GM23338 (cell line): ENCODE results near the gene CDH12. TPM values are rescaled to one million over a fixed set of nuclear protein-coding genes. Genes with fewer than 3 reads are reported as not detected.

Experiments
- ATAC-seq: fragments of 200-7000 bp; cut with Tn5 transposase; 3 replicates; pipeline ENCODE4 v1.9.1; 2020
- DNase-seq: peaks from one replicate; pipeline ENCODE4 v3.0.0-alpha.2; 2015; ENCODE audit warnings: low spot score
- H2AFZ ChIP-seq: fragments of 200-600 bp; sonication (generic); 2 replicates; pipeline ENCODE4 v1.8.0; 2016; ENCODE audit warnings: antibody characterized with exemption, mild to moderate bottlenecking, moderate library complexity
- H3F3A ChIP-seq: fragments of 200-600 bp; sonication (generic); replicated peaks from 2 replicates; pipeline ENCODE4 v1.8.0; 2017; ENCODE audit warnings: antibody characterized with exemption, mixed run types, low read depth
- H3K27ac ChIP-seq: fragments of 200-600 bp; sonication (generic); 2 replicates; pipeline ENCODE4 v1.6.1; 2016; ENCODE audit warnings: low read depth
- H3K27me3 ChIP-seq: fragments of 200-600 bp; sonication (generic); 2 replicates; pipeline ENCODE4 v1.8.0; 2016; ENCODE audit warnings: mild to moderate bottlenecking, mixed run types, moderate library complexity; ENCODE audit not compliant: insufficient read depth
- H3K36me3 ChIP-seq: fragments of 200-600 bp; sonication (generic); 2 replicates; pipeline ENCODE4 v1.8.0; 2016; ENCODE audit warnings: mild to moderate bottlenecking; ENCODE audit not compliant: insufficient read depth
- H3K4me1 ChIP-seq: fragments of 200-600 bp; sonication (generic); 2 replicates; pipeline ENCODE4 v1.8.0; 2016; ENCODE audit warnings: mild to moderate bottlenecking, moderate library complexity; ENCODE audit not compliant: insufficient read depth
- H3K4me2 ChIP-seq: fragments of 200-600 bp; sonication (generic); 2 replicates; pipeline ENCODE4 v1.7.1; 2017; ENCODE audit warnings: mixed run types
- H3K4me3 ChIP-seq: fragments of 200-600 bp; sonication (generic); 2 replicates; pipeline ENCODE4 v1.6.1; 2016; ENCODE audit warnings: mixed run types
- H3K79me2 ChIP-seq: fragments of 200-600 bp; sonication (generic); replicated peaks from 2 replicates; pipeline ENCODE4 v1.8.0; 2017; ENCODE audit warnings: mild to moderate bottlenecking; ENCODE audit not compliant: insufficient read depth
- H3K9me2 ChIP-seq: fragments of 200-600 bp; sonication (generic); 2 replicates; pipeline ENCODE4 v1.8.0; 2017; ENCODE audit not compliant: insufficient read depth
- H4K20me1 ChIP-seq: fragments of 200-600 bp; sonication (generic); replicated peaks from 2 replicates; pipeline ENCODE4 v1.8.0; 2017; ENCODE audit warnings: mild to moderate bottlenecking; ENCODE audit not compliant: insufficient read depth
- H3K27ac Mint-ChIP-seq: 2 replicates; pipeline ENCODE4 v1.8.0; 2020; ENCODE audit warnings: inconsistent platforms, mild to moderate bottlenecking, moderate library complexity, mixed read lengths
- H3K27me3 Mint-ChIP-seq: 3 replicates; pipeline ENCODE4 v1.8.0; 2022; ENCODE audit warnings: low read depth, mild to moderate bottlenecking, moderate library complexity, mixed read lengths, inconsistent platforms; ENCODE audit not compliant: insufficient read depth, poor library complexity
- H3K36me3 Mint-ChIP-seq: 3 replicates; pipeline ENCODE4 v1.8.0; 2021; ENCODE audit warnings: low read depth, mild to moderate bottlenecking, inconsistent platforms, moderate library complexity, mixed read lengths
- H3K4me1 Mint-ChIP-seq: 3 replicates; pipeline ENCODE4 v1.8.0; 2020; ENCODE audit warnings: mild to moderate bottlenecking, inconsistent platforms, mixed read lengths
- H3K4me3 Mint-ChIP-seq: 3 replicates; pipeline ENCODE4 v1.8.0; 2021; ENCODE audit warnings: moderate library complexity, mild to moderate bottlenecking, inconsistent platforms, mixed read lengths
- H3K9me3 Mint-ChIP-seq: 3 replicates; pipeline ENCODE4 v1.8.0; 2020; ENCODE audit warnings: moderate library complexity, mild to moderate bottlenecking, inconsistent platforms, mixed read lengths
- EZH2 ChIP-seq: fragments of 200-600 bp; sonication (generic); IDR thresholded peaks from one replicate; pipeline ENCODE4 v1.8.0; 2017; ENCODE audit warnings: antibody characterized with exemption, mild to moderate bottlenecking, low read depth; ENCODE audit not compliant: unreplicated experiment
- EZH2phosphoT487 ChIP-seq: fragments of 200-600 bp; sonication (generic); IDR thresholded peaks from one replicate; pipeline ENCODE4 v1.8.1; 2018; ENCODE audit warnings: antibody characterized with exemption; ENCODE audit not compliant: unreplicated experiment
- JUNB ChIP-seq: IDR thresholded peaks from one replicate; pipeline ENCODE4 v1.6.1; 2016; ENCODE audit warnings: antibody characterized with exemption; ENCODE audit not compliant: unreplicated experiment
- NANOG ChIP-seq: IDR thresholded peaks from 2 replicates; pipeline ENCODE4 v1.6.1; 2016; ENCODE audit warnings: antibody characterized with exemption, borderline replicate concordance
- POLR2AphosphoS5 ChIP-seq: IDR thresholded peaks from 2 replicates; pipeline ENCODE4 v1.6.1; 2016; ENCODE audit warnings: antibody characterized with exemption, low read depth
- STAT1 ChIP-seq: IDR thresholded peaks from one replicate; pipeline ENCODE4 v1.6.1; 2016; ENCODE audit warnings: antibody characterized with exemption; ENCODE audit not compliant: unreplicated experiment
- ZNF331 ChIP-seq: fragments of 250-450 bp; sonication (Bioruptor Pico); IDR thresholded peaks from 2 replicates; pipeline ENCODE4 v1.5.0; 2020; ENCODE audit warnings: low read depth, mild to moderate bottlenecking, moderate library complexity
- polyA plus RNA-seq: library from polyadenylated mRNA; unstranded; fragments of >200 nt; fragmentation: Nextera tagmentation; extraction: Ambion mirVana; gene quantifications from 2 replicates; pipeline ENCODE4 v1.2.1, GENCODE V29; 2016
- total RNA-seq: library from RNA; depleted of rRNA; stranded (reverse); fragments of >200 nt; shearing (Covaris generic); gene quantifications from 2 replicates; pipeline ENCODE4 v1.2.3, GENCODE V29; 2014
- TF ChIP-seq, protein P1 (sequence below): fragments of 250-450 bp; sonication (Bioruptor Pico); IDR thresholded peaks from 2 replicates; pipeline ENCODE4 v1.5.0; 2020; ENCODE audit warnings: mild to moderate bottlenecking, moderate library complexity
- TF ChIP-seq, protein P2 (sequence below): IDR thresholded peaks from 2 replicates; pipeline ENCODE4 v1.6.1; 2016; ENCODE audit warnings: antibody characterized with exemption
- TF ChIP-seq, protein P3 (sequence below), 2 experiments: fragments of 200-600 bp in 1 of 2; sonication (generic) in 1 of 2; conservative IDR thresholded peaks; 2 replicates each; pipeline versions ENCODE4 v1.5.1 to v1.6.1; 2016 to 2017; ENCODE audit warnings: antibody characterized with exemption in 2 of 2, low read depth in 2 of 2, mild to moderate bottlenecking in 2 of 2, moderate library complexity in 1 of 2

Gene CDH12
- total and polyA plus RNA-seq, 2 experiments from 2014 or later, result not detected

DNA sequence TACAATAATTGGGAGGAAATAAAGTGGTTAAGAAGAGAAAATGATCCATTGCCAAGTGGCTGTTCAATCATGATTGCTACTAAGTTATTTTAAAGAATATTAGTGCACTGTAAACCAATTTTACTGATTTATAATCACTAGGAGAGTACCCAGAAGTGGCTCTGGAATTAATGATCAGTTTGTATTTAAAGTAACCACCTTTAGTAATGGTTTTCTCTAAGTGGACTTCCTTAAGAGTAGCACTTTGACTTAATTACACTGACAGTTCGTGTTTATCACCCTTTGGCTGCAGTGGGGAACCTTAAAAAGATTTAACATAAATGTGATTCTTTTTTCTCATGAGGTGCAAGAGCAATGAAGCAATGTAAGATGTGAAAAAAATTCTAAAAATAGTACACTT is 310.8 kb downstream of the CDH12 start (continued):
- TF ChIP-seq, protein P1, sequence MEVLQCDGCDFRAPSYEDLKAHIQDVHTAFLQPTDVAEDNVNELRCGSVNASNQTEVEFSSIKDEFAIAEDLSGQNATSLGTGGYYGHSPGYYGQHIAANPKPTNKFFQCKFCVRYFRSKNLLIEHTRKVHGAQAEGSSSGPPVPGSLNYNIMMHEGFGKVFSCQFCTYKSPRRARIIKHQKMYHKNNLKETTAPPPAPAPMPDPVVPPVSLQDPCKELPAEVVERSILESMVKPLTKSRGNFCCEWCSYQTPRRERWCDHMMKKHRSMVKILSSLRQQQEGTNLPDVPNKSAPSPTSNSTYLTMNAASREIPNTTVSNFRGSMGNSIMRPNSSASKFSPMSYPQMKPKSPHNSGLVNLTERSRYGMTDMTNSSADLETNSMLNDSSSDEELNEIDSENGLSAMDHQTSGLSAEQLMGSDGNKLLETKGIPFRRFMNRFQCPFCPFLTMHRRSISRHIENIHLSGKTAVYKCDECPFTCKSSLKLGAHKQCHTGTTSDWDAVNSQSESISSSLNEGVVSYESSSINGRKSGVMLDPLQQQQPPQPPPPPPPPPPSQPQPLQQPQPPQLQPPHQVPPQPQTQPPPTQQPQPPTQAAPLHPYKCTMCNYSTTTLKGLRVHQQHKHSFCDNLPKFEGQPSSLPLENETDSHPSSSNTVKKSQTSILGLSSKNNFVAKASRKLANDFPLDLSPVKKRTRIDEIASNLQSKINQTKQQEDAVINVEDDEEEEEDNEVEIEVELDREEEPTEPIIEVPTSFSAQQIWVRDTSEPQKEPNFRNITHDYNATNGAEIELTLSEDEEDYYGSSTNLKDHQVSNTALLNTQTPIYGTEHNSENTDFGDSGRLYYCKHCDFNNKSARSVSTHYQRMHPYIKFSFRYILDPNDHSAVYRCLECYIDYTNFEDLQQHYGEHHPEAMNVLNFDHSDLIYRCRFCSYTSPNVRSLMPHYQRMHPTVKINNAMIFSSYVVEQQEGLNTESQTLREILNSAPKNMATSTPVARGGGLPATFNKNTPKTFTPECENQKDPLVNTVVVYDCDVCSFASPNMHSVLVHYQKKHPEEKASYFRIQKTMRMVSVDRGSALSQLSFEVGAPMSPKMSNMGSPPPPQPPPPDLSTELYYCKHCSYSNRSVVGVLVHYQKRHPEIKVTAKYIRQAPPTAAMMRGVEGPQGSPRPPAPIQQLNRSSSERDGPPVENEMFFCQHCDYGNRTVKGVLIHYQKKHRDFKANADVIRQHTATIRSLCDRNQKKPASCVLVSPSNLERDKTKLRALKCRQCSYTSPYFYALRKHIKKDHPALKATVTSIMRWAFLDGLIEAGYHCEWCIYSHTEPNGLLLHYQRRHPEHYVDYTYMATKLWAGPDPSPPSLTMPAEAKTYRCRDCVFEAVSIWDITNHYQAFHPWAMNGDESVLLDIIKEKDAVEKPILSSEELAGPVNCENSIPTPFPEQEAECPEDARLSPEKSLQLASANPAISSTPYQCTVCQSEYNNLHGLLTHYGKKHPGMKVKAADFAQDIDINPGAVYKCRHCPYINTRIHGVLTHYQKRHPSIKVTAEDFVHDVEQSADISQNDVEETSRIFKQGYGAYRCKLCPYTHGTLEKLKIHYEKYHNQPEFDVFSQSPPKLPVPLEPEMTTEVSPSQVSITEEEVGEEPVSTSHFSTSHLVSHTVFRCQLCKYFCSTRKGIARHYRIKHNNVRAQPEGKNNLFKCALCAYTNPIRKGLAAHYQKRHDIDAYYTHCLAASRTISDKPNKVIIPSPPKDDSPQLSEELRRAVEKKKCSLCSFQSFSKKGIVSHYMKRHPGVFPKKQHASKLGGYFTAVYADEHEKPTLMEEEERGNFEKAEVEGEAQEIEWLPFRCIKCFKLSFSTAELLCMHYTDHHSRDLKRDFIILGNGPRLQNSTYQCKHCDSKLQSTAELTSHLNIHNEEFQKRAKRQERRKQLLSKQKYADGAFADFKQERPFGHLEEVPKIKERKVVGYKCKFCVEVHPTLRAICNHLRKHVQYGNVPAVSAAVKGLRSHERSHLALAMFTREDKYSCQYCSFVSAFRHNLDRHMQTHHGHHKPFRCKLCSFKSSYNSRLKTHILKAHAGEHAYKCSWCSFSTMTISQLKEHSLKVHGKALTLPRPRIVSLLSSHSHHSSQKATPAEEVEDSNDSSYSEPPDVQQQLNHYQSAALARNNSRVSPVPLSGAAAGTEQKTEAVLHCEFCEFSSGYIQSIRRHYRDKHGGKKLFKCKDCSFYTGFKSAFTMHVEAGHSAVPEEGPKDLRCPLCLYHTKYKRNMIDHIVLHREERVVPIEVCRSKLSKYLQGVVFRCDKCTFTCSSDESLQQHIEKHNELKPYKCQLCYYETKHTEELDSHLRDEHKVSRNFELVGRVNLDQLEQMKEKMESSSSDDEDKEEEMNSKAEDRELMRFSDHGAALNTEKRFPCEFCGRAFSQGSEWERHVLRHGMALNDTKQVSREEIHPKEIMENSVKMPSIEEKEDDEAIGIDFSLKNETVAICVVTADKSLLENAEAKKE (CRISPR knock-in tag), result no peak
- TF ChIP-seq JUNB (no peak), EZH2phosphoT487 (no peak)

DNA sequence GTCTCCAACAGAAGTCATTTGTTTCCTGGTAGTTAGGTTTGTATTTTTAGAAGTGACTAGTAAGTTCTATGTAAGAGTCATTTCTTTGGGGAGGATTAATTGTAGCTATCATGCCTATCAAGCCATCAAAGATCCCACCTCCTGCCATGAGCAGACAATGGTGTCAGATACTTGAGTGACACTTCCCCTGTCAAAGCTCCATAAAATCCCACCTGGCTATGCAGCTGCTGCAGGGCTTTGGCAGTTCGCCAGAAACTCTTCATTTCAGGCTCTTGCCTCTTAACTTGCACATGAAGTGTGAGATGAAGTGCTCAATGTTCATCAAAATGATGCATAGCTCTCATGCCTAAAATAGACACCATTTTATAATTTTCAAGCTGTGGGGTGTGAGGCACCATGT is 312.1 kb downstream of the CDH12 start:
- Histone ChIP-seq H3K4me2 (no peak overlapping the region), H3F3A (no peaks in the 10 kb centered on the region), H3K79me2 (no peaks in the 10 kb centered on the region), H3K27me3 (no peaks in the 10 kb centered on the region), H2AFZ (no peak overlapping the region), H3K4me3 (no peak overlapping the region), H3K4me1 (no peaks in the 10 kb centered on the region), H4K20me1 (no peaks in the 10 kb centered on the region), H3K9me2 (peaks cover 4% of the 10 kb centered on the region), H3K36me3 (no peaks in the 10 kb centered on the region), H3K27ac (no peak overlapping the region)
- H3K27me3 Mint-ChIP-seq, result peaks cover 2% of the 10 kb centered on the region
- no peak overlapping the region for H3K4me3 Mint-ChIP-seq
- no peaks in the 10 kb centered on the region for H3K4me1 Mint-ChIP-seq
- DNase-seq (no peak), ATAC-seq (no peak)
- TF ChIP-seq JUNB (no peak), NANOG (no peak), STAT1 (no peak), EZH2 (no peak), ZNF331 (no peak), POLR2AphosphoS5 (no peak)
- TF ChIP-seq, protein P2, sequence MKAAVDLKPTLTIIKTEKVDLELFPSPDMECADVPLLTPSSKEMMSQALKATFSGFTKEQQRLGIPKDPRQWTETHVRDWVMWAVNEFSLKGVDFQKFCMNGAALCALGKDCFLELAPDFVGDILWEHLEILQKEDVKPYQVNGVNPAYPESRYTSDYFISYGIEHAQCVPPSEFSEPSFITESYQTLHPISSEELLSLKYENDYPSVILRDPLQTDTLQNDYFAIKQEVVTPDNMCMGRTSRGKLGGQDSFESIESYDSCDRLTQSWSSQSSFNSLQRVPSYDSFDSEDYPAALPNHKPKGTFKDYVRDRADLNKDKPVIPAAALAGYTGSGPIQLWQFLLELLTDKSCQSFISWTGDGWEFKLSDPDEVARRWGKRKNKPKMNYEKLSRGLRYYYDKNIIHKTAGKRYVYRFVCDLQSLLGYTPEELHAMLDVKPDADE, result no peak
- TF ChIP-seq, protein P3, sequence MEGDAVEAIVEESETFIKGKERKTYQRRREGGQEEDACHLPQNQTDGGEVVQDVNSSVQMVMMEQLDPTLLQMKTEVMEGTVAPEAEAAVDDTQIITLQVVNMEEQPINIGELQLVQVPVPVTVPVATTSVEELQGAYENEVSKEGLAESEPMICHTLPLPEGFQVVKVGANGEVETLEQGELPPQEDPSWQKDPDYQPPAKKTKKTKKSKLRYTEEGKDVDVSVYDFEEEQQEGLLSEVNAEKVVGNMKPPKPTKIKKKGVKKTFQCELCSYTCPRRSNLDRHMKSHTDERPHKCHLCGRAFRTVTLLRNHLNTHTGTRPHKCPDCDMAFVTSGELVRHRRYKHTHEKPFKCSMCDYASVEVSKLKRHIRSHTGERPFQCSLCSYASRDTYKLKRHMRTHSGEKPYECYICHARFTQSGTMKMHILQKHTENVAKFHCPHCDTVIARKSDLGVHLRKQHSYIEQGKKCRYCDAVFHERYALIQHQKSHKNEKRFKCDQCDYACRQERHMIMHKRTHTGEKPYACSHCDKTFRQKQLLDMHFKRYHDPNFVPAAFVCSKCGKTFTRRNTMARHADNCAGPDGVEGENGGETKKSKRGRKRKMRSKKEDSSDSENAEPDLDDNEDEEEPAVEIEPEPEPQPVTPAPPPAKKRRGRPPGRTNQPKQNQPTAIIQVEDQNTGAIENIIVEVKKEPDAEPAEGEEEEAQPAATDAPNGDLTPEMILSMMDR (conservative IDR thresholded peaks at IDR 0.05; ENCODE audit: low read depth in 2 of 2), result no peak
- H3K36me3 Mint-ChIP-seq, result peaks cover 19% of the 10 kb centered on the region
- H3K9me3 Mint-ChIP-seq, result peaks cover 28% of the 10 kb centered on the region
- no peak overlapping the region for H3K27ac Mint-ChIP-seq
